ENCODE results near the gene PPP1R11.

Gene PPP1R11

GRCh38 chr6:30062471-30063178 lies 4.4 kb upstream of the PPP1R11 start:
- no peak for DNase-seq

GRCh38 chr6:30063315-30063714 lies 3.7 kb upstream of the PPP1R11 start:
- no peak for DNase-seq

DNA sequence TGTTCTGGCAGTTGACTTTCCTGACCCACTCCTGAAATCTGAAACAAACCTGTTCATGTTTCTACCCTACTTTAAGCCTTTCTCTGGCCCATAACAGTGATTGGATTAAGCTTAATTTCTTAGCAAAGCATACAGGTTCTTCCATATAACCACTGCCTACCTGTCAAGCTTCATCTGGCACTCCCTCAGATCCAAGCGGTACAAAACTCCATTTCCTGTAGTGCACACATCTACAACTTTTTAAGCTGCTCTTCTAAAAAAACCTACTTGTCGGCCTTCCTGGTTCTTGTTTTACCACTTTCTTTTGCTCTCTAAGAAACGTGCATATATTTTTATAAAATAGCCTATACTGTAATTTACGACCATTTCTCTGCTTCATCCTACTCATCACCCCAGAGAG lies 916 bp upstream of the PPP1R11 start:
- DNase-seq: no peak

DNA sequence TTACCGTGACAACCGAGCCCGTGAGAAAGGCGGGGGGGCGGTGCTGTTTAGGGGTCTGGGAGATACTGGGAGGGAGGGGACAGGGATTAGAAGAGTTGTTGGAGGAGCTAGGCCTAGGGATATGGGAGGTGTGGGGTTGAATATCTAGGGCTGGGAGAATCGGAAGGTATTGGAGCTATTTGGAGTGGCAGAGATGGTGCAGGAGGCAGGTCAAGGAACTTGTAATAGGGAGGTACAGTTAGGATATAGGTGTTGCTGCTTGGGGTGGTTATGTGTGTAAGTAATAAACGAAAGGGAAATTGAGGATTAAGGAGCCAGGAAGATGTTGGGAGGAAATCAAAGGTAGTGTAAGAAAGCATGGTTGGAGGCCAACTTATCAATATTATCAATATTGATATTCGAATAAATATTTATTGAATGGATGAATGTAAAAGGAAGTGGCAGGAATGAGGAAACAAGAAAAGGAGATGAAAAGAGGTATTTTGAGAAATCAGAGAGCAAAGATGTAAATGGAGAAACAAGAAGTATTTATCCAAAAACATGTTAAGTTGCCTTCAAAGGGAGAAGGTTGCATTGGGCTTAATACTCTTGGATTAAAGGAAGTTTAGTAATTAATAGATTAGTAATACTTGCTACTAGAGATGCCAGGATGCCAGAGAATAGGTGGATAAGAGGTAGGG lies 602 bp downstream of the PPP1R11 start:
- no peak for DNase-seq

GRCh38 chr6:30071081-30071818 lies 4.3 kb downstream of the PPP1R11 start:
- no peak for DNase-seq

GRCh38 chr6:30071858-30072257 lies 4.9 kb downstream of the PPP1R11 start:
- DNase-seq: no peak

DNA sequence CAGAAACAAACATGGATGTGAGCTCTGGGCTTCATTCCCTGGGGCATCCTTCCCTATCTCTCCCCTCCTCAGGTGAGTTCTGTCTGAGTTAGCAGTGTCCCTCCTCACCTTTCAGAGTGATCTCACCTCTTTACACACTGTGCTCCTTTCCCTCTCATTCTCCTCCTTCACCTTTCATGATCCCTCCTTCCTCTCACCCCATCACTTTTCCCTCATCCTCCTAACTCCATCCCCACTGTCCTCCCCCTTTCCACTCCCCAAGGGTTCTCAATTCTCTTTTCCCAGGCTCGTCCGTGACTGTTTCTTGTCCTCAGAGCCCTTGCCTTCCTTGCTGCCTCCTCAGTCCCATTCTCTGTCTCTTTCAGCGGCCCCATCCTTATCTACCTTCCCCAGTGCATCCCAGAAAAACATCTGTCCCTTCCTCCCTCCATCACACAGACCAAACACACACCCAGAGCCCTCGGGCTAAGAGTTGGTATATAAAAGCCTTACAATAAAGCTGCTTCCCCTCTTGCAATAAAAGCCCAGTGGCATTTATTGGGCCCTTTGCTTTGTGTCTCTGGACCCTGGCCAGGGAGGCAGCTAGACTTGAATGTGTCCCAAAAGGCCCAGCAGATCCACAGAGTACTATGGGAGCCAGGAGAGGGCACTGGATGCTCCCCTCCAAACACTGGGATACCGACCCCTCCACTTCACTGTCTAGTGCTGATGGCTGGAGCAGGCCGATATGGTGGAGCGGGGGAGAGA lies 6.7 kb downstream of the PPP1R11 start:
- DNase-seq: no peak

- DNase-seq: no peak
Observed at GRCh38 chr6:30074331-30075093, 7.5 kb downstream of the PPP1R11 start.

- peak; percentile 10 for DNase-seq
Observed at GRCh38 chr6:30075094-30075789, 8.2 kb downstream of the PPP1R11 start, which contains the start of gene RNF39. RNF39 (minus strand) TSS chr6:30075769; CDS start chr6:30075585, 184 bp downstream.

GRCh38 chr6:30075790-30076732 lies 9.1 kb downstream of the PPP1R11 start:
- peak; percentile 23 for DNase-seq

DNA sequence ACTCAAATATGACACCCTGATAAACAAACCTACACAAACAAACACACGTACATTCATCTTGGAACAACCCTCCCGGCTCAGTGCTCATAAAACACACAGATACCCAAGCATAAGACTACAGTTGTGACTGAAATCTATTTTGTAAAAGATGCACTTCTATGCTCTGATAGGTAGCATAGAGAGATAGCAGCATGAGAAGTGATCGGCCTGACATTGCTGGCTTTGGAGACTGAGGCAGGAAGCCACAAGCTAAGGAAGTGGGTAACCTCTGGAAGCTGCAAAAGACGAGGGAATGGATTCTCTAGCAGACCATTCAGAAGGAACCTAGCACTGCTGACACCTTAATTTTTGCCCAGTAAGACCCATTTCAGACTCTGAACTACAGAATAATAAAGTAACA lies 10.2 kb downstream of the PPP1R11 start:
- DNase-seq: no peak

DNA sequence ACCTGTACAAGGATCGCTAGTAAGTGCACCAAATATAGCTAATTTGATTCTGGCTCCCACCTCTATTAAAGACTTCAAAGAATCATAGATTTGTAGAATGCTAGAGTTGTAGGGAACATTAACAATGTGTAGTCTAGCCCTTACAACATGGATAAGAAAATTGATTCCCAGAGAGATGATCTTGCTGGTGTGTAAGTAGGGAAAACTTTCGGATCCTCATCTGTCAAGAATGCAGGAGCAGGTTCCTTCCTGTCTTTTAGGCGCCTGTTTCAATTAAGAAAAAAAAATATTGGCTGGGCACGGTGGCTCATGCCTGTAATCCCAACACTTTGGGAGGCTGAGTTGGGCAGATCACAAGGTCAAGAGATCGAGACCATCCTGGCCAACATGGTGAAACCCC lies 20.9 kb downstream of the PPP1R11 start:
- DNase-seq: no peak

GRCh38 chr6:30091577-30092381 lies 24.8 kb downstream of the PPP1R11 start:
- no peak for DNase-seq

DNA sequence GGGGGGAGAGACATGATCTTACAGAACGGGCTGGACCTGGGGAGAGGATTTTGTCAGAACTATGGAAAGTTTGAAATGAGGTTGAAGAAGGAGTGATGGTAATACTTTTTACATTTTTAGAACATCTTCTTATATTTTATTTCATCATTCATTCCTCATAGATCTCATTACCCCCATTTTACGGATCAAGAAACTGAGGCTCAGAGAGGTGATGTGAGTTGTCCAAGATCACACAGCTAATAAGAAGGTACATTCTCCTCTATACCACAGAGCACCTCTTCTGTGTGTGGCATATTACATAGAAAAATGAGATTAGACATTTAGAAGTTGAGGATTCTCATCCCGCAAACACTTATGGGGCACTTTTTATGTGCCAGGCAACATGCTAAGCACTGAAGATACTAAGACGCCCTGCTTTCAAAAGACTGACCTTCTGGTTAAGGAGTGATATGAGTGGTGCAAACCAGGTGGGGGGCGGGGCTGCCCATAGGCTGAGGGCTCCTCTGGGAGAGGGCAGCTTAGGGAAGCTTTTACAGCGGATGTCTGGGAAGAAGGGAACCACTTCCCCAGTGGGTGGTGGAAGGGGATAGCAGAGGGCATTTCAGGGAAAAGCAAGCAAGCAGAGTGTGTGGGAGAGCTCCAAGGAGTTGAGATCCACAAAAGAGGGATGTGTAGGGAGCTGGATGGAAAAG lies 26.0 kb downstream of the PPP1R11 start:
- DNase-seq: no peak

- no peak for DNase-seq
Observed at GRCh38 chr6:30093951-30094661, 27.1 kb downstream of the PPP1R11 start.

DNA sequence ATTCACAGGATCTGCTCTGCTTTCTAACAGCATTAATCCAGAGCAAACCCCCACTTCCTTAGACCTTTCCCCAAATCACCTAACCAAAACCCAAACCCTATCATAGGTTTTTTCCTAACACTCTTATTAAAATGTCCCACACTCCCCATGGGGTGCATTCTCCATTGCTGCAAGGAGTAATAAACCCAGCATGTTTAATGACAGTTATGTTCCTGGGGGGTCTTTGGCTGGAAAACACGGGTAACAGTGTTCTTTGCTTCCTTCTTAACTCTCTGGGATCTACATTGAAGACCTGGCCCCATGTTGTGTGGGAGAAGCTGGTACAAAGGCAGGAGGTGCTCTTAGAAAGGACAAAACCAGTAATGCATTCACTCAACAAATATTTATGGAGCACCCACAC lies 29.8 kb downstream of the PPP1R11 start:
- DNase-seq: no peak

DNA sequence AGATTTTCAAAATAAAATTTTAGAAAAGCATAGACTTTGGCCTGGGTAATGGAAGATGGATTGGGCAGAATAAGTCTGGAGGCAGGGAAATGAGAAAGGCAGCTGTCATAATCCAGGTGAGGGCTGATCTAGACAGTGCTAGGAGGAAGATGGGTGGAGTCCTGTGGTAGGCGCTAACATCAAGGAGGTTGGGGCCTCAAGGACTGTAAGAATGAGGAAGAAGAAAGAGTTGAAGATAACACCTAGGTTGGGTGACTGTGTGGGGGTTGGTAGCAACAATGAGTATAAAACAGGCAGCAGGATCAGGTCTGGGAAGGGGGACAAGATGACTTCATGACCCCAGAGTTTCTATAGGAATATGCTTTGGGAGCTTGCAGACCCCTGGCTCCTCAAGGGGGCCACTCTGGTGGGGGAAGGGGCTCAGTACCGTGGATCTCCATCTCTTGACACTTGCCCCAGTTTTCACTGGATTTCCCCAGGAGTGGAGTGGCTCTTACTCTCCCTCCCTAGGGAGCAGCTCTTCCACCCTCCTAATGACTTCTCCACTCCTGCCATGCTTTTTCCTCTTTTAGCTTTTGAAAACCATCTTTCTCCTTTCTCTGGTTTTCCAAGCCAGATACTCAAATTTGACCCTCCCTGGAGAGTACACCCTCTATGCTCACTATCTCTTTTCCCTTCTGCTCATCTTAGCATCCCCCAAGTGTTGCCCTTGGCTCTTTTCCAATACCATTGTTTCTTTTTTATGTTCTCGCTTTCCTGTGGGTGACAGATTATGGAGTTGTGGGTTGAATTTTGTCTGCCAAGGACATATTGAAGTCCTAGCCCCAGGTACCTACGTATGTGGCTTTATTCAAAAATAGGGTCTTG lies 31.1 kb downstream of the PPP1R11 start:
- DNase-seq: no peak

All from NCI-H1105 (cell line).